ENCODE measurements around the gene ARHGAP9.

Gene ARHGAP9

DNA sequence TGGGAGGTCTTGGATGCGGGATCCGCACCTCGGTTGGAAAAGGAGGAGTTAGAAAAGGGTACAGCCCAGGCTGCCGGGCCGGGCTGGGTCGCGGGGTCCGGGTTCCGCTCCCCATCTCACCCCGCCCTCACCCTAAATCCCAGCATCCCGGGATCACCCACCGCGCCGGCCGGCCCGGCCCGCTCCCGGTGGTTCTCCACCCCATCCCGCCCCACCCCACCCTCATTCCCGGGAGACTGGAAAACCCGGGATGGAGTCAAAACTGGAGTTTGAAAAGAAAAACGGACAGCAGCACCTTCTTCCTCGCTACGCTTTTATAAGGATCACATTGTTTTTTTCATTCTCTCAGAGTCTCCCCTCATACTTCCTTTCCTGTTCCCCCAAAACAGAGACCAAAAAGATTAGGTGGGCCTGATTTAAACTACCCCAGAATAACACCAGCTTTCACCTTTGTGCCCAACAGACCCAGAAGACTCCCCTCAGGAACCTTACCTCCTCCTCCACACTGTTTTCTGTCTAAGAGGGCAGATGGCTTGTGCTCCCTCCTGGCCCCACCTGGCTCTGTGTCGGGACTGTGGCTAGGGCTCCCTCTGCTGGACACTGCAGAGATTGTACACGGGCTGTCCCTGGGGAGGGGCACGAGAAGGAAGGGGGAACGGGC is 17.3 kb downstream of the ARHGAP9 start:
- Mint-ChIP-seq H3K4me3 (peak overlapping the region; percentile 80), H3K27ac (peak overlapping the region; percentile 73), H3K4me1 (peaks cover 59% of the 10 kb centered on the region), H3K36me3 (peaks cover 30% of the 10 kb centered on the region), H3K9me3 (no peaks in the 10 kb centered on the region)
- peak; percentile 88 to 96 for DNase-seq (ENCODE audit: low spot score in 2 of 2)
- peak; percentile 87 for ATAC-seq

DNA sequence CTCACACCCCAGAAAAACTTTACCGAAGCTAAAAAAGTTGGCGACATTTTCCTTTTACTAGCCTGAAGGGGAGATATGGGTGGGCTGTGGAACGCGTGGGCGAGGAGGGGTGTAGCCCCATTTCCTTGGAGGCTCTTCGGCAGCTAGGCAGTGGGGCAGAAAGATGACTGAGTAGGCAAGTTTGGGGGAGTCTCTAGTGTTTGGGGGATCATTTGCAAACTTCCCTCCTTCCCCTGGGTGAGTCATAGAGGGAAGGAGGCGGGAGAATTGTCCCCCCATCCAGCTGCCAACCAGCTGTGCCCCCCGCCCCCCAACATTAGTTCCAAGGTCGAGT is 17.8 kb downstream of the ARHGAP9 start:
- peak in 1 of 2 donors; percentile 61 for DNase-seq (ENCODE audit: low spot score in 2 of 2)
- peaks cover 59% of the 10 kb centered on the region for H3K4me1 Mint-ChIP-seq
- ATAC-seq, result no peak

DNA sequence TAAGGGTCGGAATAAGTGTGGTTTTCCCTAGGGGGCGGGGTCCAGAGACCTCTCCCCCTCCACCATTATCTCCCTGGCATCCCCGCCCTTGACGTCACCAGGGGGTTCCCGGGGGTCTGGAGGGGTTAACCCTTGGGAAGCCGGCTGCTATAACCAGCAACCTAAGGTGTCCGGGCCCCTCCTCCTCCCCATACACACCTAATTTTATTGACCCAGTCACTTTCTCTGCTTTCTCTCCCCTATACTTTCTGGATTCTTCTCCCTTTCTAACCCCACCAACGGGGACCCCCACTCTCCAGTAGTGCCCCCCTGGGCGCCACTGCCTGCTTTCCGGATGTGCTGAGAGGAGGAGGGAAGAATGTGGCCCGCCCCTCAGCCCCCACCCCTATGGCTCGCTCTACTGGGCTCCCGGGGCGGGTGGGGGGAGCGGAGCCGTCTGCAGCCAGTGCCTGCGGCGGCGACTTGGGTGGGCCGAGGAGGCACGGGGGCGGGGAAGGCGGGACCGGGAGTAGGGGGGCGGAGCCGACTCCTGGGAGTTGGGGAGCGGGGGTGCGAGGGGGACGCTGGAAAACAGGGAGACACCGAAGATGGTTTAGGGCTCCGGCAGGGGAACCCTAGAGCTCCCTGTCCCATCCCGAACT is 18.3 kb downstream of the ARHGAP9 start:
- Mint-ChIP-seq H3K9me3 (no peaks in the 10 kb centered on the region), H3K4me3 (peak overlapping the region; percentile 80), H3K27ac (peak overlapping the region; percentile 73), H3K4me1 (peaks cover 61% of the 10 kb centered on the region), H3K36me3 (peaks cover 25% of the 10 kb centered on the region)
- ATAC-seq (no peak), DNase-seq (ENCODE audit: low spot score in 2 of 2) (peak in 1 of 2 donors; percentile 65)

More for the DNA sequence above, 17.8 kb downstream of the ARHGAP9 start:
- Mint-ChIP-seq H3K27ac (peak overlapping the region; percentile 73), H3K4me3 (peak overlapping the region; percentile 80), H3K36me3 (peaks cover 25% of the 10 kb centered on the region), H3K9me3 (no peaks in the 10 kb centered on the region)

DNA sequence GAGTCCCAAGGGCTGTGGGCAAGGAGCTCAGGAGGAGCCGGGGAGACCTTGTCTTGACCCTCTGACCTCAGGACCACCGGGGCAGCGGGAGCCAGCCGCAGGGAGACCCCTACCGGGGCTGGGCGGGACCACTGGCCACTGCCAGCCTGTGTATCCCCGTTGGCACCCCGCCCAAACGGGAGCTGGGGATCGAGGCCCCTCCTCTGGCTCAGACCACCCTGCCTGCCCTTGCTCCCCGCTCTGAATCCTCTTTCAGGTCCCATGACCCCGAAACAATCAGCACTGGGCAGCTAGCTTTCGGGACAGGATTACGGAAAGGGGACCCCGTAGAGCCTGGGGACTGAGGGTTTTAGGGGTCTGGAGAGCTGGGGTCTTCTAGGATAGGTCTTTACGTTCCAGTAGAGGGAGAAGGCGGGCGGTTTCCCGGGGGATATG is 18.8 kb downstream of the ARHGAP9 start:
- H3K9me3 Mint-ChIP-seq, result no peaks in the 10 kb centered on the region

DNA sequence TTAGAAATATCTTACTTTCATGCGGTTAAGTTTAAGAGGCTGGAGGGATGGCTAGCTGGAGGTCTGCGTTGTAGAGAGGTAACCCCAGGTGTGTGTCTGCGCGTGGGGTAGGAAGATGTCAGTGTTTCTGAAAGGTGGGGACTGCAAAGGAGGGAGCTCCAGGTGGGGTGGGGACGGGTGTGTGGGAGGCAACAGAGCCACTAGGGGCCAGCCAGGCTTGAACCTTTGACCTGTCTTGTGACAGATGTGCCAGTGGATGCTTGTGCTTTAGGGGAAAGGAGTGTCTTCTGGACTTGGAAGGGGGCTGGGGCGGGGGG is 19.2 kb downstream of the ARHGAP9 start:
- H3K9me3 Mint-ChIP-seq, result no peaks in the 10 kb centered on the region
- H3K27ac Mint-ChIP-seq, result no peak overlapping the region
- peaks cover 20% of the 10 kb centered on the region for H3K36me3 Mint-ChIP-seq
- peaks cover 71% of the 10 kb centered on the region for H3K4me1 Mint-ChIP-seq
- DNase-seq (ENCODE audit: low spot score in 2 of 2), result no peak
- ATAC-seq, result no peak
- peak overlapping the region; percentile 80 for H3K4me3 Mint-ChIP-seq

More for the DNA sequence above, 18.8 kb downstream of the ARHGAP9 start:
- Mint-ChIP-seq H3K4me1 (peaks cover 67% of the 10 kb centered on the region), H3K27ac (peak overlapping the region; percentile 73), H3K36me3 (peaks cover 22% of the 10 kb centered on the region), H3K4me3 (peak overlapping the region; percentile 80)
- DNase-seq (ENCODE audit: low spot score in 2 of 2) (no peak), ATAC-seq (no peak)

DNA sequence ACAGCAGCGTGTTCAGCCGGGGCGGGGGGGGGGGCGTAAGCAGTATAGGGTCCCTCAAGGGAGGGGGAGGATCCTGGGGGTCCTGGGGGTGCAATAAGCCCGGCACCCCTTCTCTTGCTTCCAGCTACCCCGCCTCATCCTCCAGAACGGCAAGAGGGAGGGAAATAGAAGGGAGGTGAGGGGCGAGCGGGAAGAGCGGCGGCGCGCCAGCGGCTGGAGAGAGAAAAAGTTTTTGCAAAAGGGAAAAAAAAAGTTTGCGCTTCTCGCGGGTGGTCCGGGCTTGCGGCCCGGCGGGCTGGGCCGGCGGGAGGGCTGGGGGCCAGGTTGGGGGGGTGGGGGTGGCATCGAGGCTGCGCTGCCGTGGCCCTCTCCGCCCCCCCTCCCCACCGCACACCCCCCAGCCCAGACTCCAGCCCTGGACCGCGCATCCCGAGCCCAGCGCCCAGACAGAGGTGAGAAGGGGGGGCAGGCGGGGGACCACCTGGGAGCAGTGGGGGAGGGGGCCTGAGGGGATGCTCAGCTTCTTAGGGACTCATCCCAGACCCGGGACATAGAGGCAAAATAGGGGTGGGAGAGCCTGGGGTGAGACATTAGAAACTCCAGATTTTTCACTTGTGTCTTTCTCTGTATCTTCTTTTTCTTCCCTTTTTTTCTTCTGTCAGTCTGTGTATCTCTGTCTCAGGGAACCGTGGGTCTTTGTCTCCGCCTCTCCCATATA is 19.8 kb downstream of the ARHGAP9 start, which contains the start of gene GLI1:
TSS of gene GLI1 (plus strand) at position 36 of the 718 bp plus-strand sequence. CDS start 3,907 bp downstream, outside the sequence.
- no peak for ATAC-seq
- peaks cover 17% of the 10 kb centered on the region for H3K36me3 Mint-ChIP-seq
- peak within 1 kb of the TSS; percentile 80 for H3K4me3 Mint-ChIP-seq
- DNase-seq (ENCODE audit: low spot score in 2 of 2), result no peak
- peak within 1 kb of the TSS; percentile 91 for H3K27ac Mint-ChIP-seq
- H3K4me1 Mint-ChIP-seq, result peaks cover 70% of the 10 kb centered on the region
- H3K9me3 Mint-ChIP-seq, result no peaks in the 10 kb centered on the region

DNA sequence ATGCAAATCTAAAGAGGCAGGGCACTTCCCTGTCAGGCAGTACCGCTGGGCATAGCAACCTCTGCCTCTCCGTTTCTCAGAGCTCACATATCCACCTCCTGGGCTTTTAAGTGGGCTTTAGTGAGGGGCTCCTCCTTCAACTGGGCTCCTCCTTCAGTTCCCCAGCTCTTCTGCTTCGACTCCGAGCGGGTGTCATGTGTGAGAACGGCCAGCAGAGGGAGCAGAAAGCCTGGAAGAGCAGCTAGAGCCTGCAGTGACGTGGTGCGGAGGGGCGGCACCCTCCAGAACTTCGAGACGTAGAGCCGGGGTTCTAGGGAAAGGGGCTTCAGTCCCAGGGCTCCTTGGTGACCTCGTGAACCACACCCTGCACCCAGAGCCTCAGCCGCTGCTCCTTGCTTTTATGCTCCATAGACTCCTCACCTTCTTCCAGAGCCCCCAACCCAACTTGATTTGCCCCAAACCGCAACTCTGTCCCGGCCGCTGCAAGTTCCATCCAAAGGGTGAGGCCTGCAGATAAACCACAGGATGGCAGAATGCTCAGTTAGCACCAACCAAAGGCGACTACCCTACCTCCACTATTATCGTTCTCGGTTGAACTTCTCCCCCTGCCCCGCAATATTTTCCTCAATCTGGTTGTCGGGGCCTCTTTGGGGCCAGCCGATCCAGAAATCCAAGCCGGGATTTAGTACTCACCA is 20.5 kb downstream of the ARHGAP9 start:
- Mint-ChIP-seq H3K27ac (peak overlapping the region; percentile 91), H3K36me3 (peaks cover 11% of the 10 kb centered on the region), H3K4me1 (peaks cover 64% of the 10 kb centered on the region), H3K4me3 (peak overlapping the region; percentile 80), H3K9me3 (no peaks in the 10 kb centered on the region)
- ATAC-seq, result peak; percentile 82
- peak; percentile 93 to 97 for DNase-seq (ENCODE audit: low spot score in 2 of 2)

DNA sequence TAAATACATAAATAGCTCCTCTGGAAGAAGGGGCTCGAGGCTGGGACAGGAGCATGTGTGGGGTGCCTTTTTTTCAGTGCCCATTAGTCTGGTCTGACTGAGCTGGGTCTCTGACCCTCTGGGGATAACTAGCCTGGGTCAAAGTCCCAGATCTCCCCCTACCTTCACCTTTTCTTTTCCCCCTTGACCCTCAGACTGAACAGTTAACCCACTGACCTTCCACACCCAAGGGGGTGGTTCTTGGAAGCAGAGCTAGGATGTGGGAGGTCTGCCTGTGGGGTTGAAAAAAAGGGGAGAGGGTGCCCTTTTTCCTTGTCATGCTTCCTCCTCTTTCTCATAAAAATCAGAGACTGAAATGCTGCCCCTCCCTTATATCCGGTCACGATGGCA is 21.0 kb downstream of the ARHGAP9 start:
- H3K36me3 Mint-ChIP-seq, result peaks cover 11% of the 10 kb centered on the region
- ATAC-seq, result no peak
- no peak for DNase-seq (ENCODE audit: low spot score in 2 of 2)
- H3K4me1 Mint-ChIP-seq, result peaks cover 59% of the 10 kb centered on the region
- H3K27ac Mint-ChIP-seq, result peak overlapping the region; percentile 91
- H3K9me3 Mint-ChIP-seq, result no peaks in the 10 kb centered on the region
- peak overlapping the region; percentile 80 for H3K4me3 Mint-ChIP-seq

DNA sequence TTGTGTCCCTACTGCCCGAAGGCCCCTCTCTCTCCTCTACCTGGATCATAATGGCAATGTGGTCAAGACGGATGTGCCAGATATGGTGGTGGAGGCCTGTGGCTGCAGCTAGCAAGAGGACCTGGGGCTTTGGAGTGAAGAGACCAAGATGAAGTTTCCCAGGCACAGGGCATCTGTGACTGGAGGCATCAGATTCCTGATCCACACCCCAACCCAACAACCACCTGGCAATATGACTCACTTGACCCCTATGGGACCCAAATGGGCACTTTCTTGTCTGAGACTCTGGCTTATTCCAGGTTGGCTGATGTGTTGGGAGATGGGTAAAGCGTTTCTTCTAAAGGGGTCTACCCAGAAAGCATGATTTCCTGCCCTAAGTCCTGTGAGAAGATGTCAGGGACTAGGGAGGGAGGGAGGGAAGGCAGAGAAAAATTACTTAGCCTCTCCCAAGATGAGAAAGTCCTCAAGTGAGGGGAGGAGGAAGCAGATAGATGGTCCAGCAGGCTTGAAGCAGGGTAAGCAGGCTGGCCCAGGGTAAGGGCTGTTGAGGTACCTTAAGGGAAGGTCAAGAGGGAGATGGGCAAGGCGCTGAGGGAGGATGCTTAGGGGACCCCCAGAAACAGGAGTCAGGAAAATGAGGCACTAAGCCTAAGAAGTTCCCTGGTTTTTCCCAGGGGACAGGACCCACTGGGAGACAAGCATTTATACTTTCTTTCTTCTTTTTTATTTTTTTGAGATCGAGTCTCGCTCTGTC is 22.8 kb downstream of the ARHGAP9 start:
- no peak for ATAC-seq
- no peak overlapping the region for H3K27ac Mint-ChIP-seq
- no peaks in the 10 kb centered on the region for H3K36me3 Mint-ChIP-seq
- no peak overlapping the region for H3K4me3 Mint-ChIP-seq
- DNase-seq (ENCODE audit: low spot score in 2 of 2), result no peak
- H3K4me1 Mint-ChIP-seq, result peaks cover 58% of the 10 kb centered on the region
- H3K9me3 Mint-ChIP-seq, result no peaks in the 10 kb centered on the region

DNA sequence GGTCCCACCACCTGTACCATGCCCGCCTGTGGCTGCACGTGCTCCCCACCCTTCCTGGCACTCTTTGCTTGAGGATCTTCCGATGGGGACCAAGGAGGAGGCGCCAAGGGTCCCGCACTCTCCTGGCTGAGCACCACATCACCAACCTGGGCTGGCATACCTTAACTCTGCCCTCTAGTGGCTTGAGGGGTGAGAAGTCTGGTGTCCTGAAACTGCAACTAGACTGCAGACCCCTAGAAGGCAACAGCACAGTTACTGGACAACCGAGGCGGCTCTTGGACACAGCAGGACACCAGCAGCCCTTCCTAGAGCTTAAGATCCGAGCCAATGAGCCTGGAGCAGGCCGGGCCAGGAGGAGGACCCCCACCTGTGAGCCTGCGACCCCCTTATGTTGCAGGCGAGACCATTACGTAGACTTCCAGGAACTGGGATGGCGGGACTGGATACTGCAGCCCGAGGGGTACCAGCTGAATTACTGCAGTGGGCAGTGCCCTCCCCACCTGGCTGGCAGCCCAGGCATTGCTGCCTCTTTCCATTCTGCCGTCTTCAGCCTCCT is 23.4 kb downstream of the ARHGAP9 start:
- peak in 1 of 2 donors; percentile 70 for DNase-seq (ENCODE audit: low spot score in 2 of 2)
- H3K4me3 Mint-ChIP-seq, result peak overlapping the region; percentile 60
- ATAC-seq, result peak; percentile 47
- no peaks in the 10 kb centered on the region for H3K9me3 Mint-ChIP-seq
- peak overlapping the region; percentile 79 for H3K27ac Mint-ChIP-seq
- H3K4me1 Mint-ChIP-seq, result peaks cover 53% of the 10 kb centered on the region
- no peaks in the 10 kb centered on the region for H3K36me3 Mint-ChIP-seq

DNA sequence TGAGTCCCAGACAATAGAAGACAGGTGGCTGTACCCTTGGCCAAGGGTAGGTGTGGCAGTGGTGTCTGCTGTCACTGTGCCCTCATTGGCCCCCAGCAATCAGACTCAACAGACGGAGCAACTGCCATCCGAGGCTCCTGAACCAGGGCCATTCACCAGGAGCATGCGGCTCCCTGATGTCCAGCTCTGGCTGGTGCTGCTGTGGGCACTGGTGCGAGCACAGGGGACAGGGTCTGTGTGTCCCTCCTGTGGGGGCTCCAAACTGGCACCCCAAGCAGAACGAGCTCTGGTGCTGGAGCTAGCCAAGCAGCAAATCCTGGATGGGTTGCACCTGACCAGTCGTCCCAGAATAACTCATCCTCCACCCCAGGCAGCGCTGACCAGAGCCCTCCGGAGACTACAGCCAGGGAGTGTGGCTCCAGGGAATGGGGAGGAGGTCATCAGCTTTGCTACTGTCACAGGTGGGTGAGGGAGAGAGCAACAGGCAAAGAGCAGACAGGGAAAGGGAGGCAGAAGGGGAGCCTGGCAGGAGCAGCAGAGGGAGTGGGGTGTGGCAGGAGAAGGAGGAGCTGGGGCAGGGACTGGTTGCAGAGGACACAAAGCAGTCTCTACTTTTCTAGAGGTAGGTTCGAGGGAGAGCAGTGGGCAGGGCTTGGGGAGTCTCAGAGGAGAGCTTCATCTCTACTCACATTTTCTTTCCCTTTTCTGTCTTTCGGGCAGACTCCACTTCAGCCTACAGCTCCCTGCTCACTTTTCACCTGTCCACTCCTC is 24.1 kb downstream of the ARHGAP9 start:
- no peak for ATAC-seq
- Mint-ChIP-seq H3K27ac (peak overlapping the region; percentile 79), H3K4me3 (peak overlapping the region; percentile 60), H3K4me1 (peaks cover 46% of the 10 kb centered on the region), H3K9me3 (no peaks in the 10 kb centered on the region), H3K36me3 (no peaks in the 10 kb centered on the region)
- no peak for DNase-seq (ENCODE audit: low spot score in 2 of 2)

DNA sequence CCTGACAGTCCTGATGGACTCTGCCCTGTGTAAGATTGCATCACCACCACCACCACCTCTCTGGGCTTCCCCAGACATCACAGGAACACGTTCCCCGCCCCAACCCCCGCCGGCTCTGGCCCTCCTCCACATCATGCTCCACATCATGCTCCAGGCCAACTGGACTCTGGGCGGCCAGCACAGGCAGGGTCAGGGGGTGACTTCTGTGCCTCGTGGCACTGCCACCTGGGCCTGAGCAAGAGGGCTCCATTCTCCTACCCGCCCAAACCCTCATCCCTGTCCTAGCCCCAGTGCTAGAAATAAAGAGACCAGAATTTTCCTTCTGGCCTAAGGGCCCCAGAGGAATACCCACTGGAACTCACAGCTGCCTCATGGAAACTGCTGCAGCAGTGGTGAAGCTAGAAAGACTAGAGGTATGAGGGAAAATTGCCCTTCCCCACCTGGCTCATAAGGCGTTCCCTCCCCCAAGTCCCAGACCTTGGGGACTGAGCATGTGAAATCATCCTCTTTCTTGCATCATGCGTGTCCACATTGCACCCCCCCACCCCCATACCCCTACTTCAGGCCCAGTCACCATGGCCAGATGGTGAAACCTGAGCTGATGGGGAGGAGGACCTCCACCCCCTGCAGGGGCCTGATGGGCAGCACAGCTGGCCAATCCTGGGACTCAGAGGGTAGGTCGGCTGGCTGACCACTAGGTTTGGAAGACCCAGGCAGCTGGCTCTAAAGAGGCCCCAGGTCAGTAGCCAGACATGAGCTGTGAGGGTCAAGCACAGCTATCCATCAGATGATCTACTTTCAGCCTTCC is 24.9 kb downstream of the ARHGAP9 start, which contains the start of gene INHBE:
TSS of gene INHBE (plus strand) at position 742 of the 808 bp plus-strand sequence. CDS start 230 bp downstream, outside the sequence.
- H3K27ac Mint-ChIP-seq, result peak within 1 kb of the TSS; percentile 79
- no peaks in the 10 kb centered on the region for H3K36me3 Mint-ChIP-seq
- no peaks in the 10 kb centered on the region for H3K9me3 Mint-ChIP-seq
- peak within 1 kb of the TSS; percentile 60 for H3K4me3 Mint-ChIP-seq
- no peak for ATAC-seq
- no peak for DNase-seq (ENCODE audit: low spot score in 2 of 2)
- peaks cover 40% of the 10 kb centered on the region for H3K4me1 Mint-ChIP-seq

DNA sequence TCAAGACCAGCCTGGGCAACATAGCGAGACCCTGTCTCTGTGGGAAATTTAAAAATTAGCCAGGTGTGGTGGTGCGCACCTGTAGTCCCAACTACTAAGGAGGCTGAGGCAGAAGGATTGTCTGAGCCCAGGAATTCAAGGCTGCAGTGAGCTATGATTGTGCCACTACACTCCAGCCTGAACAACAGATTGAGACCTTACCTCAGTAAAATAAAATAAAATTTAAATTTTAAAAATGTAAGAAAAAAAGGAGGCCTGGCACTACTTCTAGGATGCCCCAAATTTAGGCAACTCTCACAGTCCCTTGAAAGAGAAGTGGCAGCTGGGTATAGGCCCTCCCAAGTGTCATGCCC is 25.5 kb downstream of the ARHGAP9 start:
- no peak overlapping the region for H3K4me3 Mint-ChIP-seq

More for the DNA sequence above, 25.5 kb downstream of the ARHGAP9 start:
- ATAC-seq, result no peak
- Mint-ChIP-seq H3K4me1 (peaks cover 34% of the 10 kb centered on the region), H3K27ac (no peak overlapping the region), H3K9me3 (no peaks in the 10 kb centered on the region), H3K36me3 (no peaks in the 10 kb centered on the region)
- DNase-seq (ENCODE audit: low spot score in 2 of 2), result no peak

Measured in stimulated activated effector memory CD8-positive, alpha-beta T cell treated with anti-CD3 and anti-CD28 coated beads, Interleukin-12 subunit alpha, Interleukin-12 subunit beta, amount 100 ng/mL, for 72 hours (primary cell).